Hematopoietic multipotent progenitor cell treated with erythropoietin and hydrocortisone succinate and interleukin-3 and kit ligand, for 4 days (in vitro differentiated cells): Measurements from ENCODE around the gene CCDC137.

Experiments
- DNase-seq: peaks from one replicate; pipeline ENCODE4 v3.0.0-alpha.2; 2015

The CCDC137 gene

GRCh38 chr17:81683584-81684441, 17.3 kb downstream of the CCDC137 start, which contains the start of the genes ARL16 and HGS:
Gene ARL16, minus strand, starts transcription at chr17:81683797. Its CDS starts 44 bp downstream, at chr17:81683753.
Gene HGS, plus strand, starts transcription at chr17:81684011. Its CDS starts 56 bp downstream, at chr17:81684067.
- peak; percentile 99 for DNase-seq

- DNase-seq = peak; percentile 51
Measured at GRCh38 chr17:81684442-81684911, 17.9 kb downstream of the CCDC137 start.

- DNase-seq = no peak
Measured at GRCh38 chr17:81685108-81685507, 18.6 kb downstream of the CCDC137 start.

- DNase-seq = no peak
Measured at GRCh38 chr17:81686614-81687013, 20.1 kb downstream of the CCDC137 start.

- DNase-seq = no peak
Measured at GRCh38 chr17:81687770-81688541, 21.4 kb downstream of the CCDC137 start.

- no peak for DNase-seq
Measured at GRCh38 chr17:81688616-81689015, 22.1 kb downstream of the CCDC137 start.

- no peak for DNase-seq
Measured at GRCh38 chr17:81690066-81690465, 23.5 kb downstream of the CCDC137 start.

- no peak for DNase-seq
Measured at GRCh38 chr17:81690549-81690948, 24.0 kb downstream of the CCDC137 start.

- DNase-seq = no peak
Measured at GRCh38 chr17:81691196-81691595, 24.7 kb downstream of the CCDC137 start.

GRCh38 chr17:81691608-81692007, 25.1 kb downstream of the CCDC137 start:
- DNase-seq = no peak

GRCh38 chr17:81693509-81694210, 27.1 kb downstream of the CCDC137 start:
- DNase-seq = peak; percentile 37

- no peak for DNase-seq
Measured at GRCh38 chr17:81694810-81695209, 28.3 kb downstream of the CCDC137 start.

GRCh38 chr17:81695211-81695610, 28.7 kb downstream of the CCDC137 start:
- DNase-seq = no peak

GRCh38 chr17:81695801-81696200, 29.3 kb downstream of the CCDC137 start:
- no peak for DNase-seq

- no peak for DNase-seq
Measured at GRCh38 chr17:81696218-81696941, 29.8 kb downstream of the CCDC137 start.

- no peak for DNase-seq
Measured at GRCh38 chr17:81697261-81698044, 30.9 kb downstream of the CCDC137 start.

GRCh38 chr17:81700353-81701287, 34.1 kb downstream of the CCDC137 start:
- no peak for DNase-seq

- DNase-seq = peak; percentile 79
Measured at GRCh38 chr17:81701288-81702071, 34.9 kb downstream of the CCDC137 start.
